ENCODE measurements around the gene B4GALT5.

- TF ChIP-seq CTCF (IDR thresholded peaks at IDR 0.05) = no peak
- no peak for TF ChIP-seq POLR2A (IDR thresholded peaks at IDR 0.05)
Measured at GRCh38 chr20:49583669-49584417, 129.8 kb downstream of the B4GALT5 start.
